NAMALWA (cell line): ENCODE results near the gene CCAR1.
"Not testable (repeated sequence)": the region's sequence is repeated elsewhere in the genome, so short reads cannot be mapped to it uniquely, and the experiment has no call there.

Experiments used
- DNase-seq: peaks from one replicate; pipeline ENCODE4 v3.0.0-alpha.2; 2015; ENCODE audit warnings: low spot score

CCAR1 gene

DNA sequence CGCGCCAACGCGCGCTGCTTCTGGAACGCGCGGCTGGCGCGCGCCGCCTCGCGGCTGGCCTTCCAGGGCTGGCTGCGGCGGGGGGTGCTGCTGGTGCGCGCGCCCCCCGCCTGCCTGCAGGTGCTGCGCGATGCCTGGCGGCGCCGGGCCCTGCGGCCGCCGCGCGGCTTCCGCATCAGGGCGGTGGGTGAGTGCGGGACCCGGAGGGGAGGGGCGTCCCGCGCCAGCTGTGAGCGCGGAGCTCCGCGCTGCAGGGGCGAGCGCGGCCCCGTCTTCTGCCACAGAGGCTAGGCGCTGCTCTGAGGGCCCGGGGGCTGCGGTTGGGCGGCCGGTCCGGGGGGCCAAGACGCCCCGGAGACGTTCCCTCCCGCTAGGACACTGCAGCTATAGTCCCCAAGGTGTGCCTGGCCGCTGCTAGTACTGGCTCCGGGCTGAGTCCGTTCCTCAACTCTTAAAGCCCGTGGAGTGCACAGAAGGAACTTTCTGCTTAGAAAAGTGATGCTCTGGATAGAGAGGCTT lies 107.1 kb downstream of the CCAR1 start:
- DNase-seq = peak; percentile 41

DNA sequence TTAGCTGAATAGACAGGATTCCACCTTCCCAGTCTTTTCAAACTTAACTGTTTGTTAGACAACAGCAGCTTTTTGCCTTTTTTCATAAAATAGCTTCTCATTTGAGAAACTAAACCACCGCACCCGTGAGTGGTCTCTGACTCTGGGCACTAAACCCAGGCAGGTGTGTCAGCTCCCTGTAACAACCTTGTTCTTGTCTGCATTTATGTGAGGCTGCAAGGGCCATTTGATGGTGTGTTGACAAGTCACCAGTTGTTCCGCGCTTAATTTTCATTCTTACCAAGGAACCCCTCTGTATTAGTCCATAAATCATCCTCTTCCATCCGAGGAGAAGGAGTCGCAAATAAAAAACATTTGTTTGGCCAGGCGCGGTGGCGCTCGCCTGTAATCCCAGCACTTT lies 107.8 kb downstream of the CCAR1 start:
- DNase-seq = no peak

DNA sequence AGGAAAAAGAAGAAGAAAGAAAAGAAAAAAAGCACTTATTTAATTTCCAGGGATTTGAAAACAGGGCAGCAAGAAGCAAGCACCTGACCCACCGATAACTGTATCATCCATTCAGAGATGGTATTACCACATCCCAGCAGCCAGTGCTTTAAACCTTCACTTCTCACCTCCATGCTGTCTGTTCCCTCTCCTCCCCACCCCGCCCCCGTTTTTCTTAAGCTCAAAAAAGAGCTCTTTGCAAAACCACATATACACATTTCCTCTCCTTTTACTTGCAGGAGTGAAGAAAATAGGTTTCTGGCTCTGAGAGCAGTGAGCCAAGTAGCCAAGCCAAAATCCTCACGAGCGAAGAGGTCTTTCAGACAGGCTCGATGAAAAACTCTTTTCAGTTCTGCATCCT lies 108.5 kb downstream of the CCAR1 start:
- DNase-seq = no peak

DNA sequence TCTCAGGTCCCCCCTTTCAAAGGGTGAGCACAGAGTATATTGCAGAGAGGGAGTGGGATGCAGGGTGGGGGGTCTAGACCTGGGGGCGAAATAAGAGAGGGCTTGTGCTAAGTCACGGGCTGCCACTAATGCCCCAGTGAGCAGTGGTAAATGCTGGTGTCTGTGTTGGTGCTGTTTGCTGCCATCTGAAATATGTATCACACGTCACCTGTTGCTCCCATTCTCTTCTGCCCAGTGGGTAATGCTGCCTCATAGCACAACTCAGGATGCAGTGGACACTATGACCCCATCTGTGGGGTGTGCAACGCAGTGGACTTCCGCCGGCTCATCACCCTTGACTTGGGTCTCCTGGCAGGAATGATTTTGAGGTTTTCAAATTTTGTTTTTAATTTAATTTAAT lies 108.9 kb downstream of the CCAR1 start:
- DNase-seq = no peak

DNA sequence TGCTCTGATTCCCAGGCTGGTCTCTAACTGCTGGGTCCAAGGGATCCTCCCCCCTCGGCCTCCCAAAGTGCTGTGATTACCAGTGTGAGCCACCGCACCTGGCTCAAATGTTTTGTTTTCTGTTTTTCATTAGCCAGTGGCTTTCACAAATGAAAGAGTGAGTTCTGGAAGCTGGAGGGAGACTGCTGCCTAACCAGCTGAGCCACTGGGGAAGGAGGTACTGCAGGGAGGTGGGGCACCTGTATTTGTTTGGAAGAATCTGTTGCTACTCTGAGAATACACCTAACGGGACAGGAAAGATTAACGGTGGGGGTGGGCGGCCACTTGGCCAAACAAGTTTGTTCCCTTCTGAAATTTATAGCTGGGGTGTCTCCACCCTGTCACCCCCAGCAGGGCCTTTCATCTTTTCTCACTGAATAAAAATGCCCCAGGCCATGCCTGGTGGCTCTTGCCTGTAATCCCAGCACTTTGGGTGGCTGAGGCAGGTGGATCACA lies 111.0 kb downstream of the CCAR1 start:
- no peak for DNase-seq

DNA sequence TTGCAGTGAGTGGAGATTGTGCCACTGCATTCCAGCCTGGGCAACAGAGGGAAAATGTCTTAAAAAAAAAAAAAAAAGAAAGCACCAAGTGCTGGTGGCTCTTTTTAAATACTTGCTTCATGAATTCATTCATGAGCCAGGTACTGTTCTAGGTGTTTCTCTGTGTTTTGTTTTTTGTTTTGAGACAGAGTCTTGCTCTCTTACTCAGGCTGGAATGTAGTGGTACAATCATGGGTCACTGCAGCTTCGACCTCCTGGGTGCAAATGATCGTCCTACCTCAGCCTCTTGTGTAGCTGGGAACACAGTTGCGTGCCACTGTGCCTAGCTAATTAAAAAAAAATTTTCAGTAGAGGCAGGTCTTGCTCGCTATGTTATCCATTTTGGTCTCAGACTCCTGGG lies 111.6 kb downstream of the CCAR1 start:
- DNase-seq = no peak

DNA sequence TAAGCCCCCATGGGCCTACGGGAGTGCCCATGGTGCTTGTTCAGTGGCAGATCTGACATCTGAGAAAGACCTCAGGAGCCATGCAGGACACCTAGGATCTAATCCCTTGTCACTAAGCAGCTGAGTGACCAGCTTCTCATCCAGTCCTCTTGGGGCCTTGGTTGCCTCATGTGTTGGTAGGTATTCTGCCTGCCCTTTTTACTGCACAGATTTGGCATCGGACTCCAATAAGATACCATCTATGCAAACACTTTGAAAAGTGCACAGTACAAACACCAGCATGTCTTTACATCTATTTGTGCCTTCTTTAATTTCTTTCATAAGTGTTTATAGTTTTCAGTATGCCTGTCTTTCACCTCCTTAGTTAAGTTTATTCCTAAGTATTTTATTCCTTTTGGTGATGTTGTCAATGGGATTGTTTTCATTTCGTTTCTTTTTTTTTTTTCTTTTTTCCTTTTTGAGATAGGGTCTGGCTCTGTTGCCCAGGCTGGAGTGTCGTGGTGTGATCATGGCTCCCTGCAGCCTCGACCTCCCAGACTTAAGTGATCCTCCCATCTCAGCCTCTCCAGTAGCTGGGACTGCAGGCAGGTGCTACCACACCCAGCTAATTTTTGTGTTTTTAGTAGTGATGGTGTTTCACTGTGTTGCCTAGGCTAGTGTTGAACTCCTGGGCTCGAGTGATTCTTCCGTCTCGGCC lies 116.7 kb downstream of the CCAR1 start:
- DNase-seq = no peak

DNA sequence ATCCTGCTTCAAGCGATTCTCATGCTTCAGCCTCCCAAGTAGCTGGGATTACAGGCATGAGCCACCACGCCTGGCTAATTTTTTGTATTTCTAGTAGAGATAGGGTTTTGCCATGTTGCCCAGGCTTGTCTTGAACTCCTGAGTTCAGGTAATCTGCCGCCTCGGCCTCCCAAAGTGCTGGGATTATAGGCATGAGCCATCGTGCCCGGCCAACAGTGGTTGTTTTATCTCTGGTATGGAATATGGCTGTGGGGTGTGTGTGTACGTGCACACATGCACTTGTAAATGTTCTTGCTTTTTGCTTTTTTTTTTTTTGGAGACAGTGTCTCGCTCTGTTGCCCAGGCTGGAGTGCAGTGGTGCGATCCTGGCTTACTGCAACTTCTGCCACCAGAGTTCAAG lies 119.6 kb downstream of the CCAR1 start:
- not testable (repeated sequence) for DNase-seq
